Fibroblast of gingiva (primary cell): ENCODE measurements around the gene GIN1.
"Not testable (repeated sequence)": the region's sequence is repeated elsewhere in the genome, so short reads cannot be mapped to it uniquely, and the experiment has no call there.

ENCODE experiments used
- DNase-seq: peaks from one replicate; pipeline ENCODE4 v3.0.0-alpha.2; 2011; ENCODE audit warnings: low read depth

GIN1 gene

GRCh38 chr5:103109277-103109676 is 10.7 kb downstream of the GIN1 start:
- DNase-seq = no peak

- DNase-seq = no peak
Observed at GRCh38 chr5:103108086-103108485, 11.9 kb downstream of the GIN1 start.

- no peak for DNase-seq
Observed at GRCh38 chr5:103102234-103102633, 17.7 kb downstream of the GIN1 start.

GRCh38 chr5:103101079-103101750 is 18.7 kb downstream of the GIN1 start:
- no peak for DNase-seq

GRCh38 chr5:103098993-103099392 is 20.9 kb downstream of the GIN1 start:
- no peak for DNase-seq

- no peak for DNase-seq
Observed at GRCh38 chr5:103094737-103095136, 25.2 kb downstream of the GIN1 start.

GRCh38 chr5:103093727-103094126 is 26.2 kb downstream of the GIN1 start:
- no peak for DNase-seq

- DNase-seq = no peak
Observed at GRCh38 chr5:103092676-103093075, 27.3 kb downstream of the GIN1 start.

- DNase-seq = no peak
Observed at GRCh38 chr5:103090791-103091190, 29.1 kb downstream of the GIN1 start.

- no peak for DNase-seq
Observed at GRCh38 chr5:103089272-103089671, 30.7 kb downstream of the GIN1 start.

- no peak for DNase-seq
Observed at GRCh38 chr5:103086547-103086946, 33.4 kb downstream of the GIN1 start.

- no peak for DNase-seq
Observed at GRCh38 chr5:103079796-103080195, 40.1 kb downstream of the GIN1 start.

- DNase-seq = no peak
Observed at GRCh38 chr5:103075442-103075841, 44.5 kb downstream of the GIN1 start.

- DNase-seq = not testable (repeated sequence)
Observed at GRCh38 chr5:103073500-103073899, 46.4 kb downstream of the GIN1 start.

GRCh38 chr5:103066326-103066725 is 53.6 kb downstream of the GIN1 start:
- DNase-seq = no peak

GRCh38 chr5:103060424-103060954 is 59.4 kb downstream of the GIN1 start:
- no peak for DNase-seq

GRCh38 chr5:103059525-103059924 is 60.4 kb downstream of the GIN1 start:
- DNase-seq = no peak

- no peak for DNase-seq
Observed at GRCh38 chr5:103057208-103058130, 62.5 kb downstream of the GIN1 start.

- DNase-seq = not testable (repeated sequence)
Observed at GRCh38 chr5:103046706-103047105, 73.2 kb downstream of the GIN1 start.

GRCh38 chr5:103041071-103041676 is 78.8 kb downstream of the GIN1 start:
- peak; percentile 45 for DNase-seq

- no peak for DNase-seq
Observed at GRCh38 chr5:103037673-103038455, 82.1 kb downstream of the GIN1 start.

- peak; percentile 43 for DNase-seq
Observed at GRCh38 chr5:103036601-103037000, 83.3 kb downstream of the GIN1 start.
